Mucosa of descending colon (tissue), 3 donors: ENCODE data around the gene SRD5A3. TPM values are rescaled to one million over a fixed set of nuclear protein-coding genes. Genes with fewer than 3 reads are reported as not detected.
"Not testable (repeated sequence)": the region's sequence is repeated elsewhere in the genome, so short reads cannot be mapped to it uniquely, and the experiment has no call there.

ENCODE experiments used
- ATAC-seq: fragments of 200-7000 bp; cut with Tn5 transposase; one replicate; pipeline ENCODE4 v1.9.1; 2020; ENCODE audit warnings: mild to moderate bottlenecking, moderate library complexity
- DNase-seq, 3 donors: peaks; one replicate each; pipeline ENCODE4 v3.0.0-alpha.2; 2020
- H3K36me3 ChIP-seq: fragments of 200-600 bp; one replicate; pipeline ENCODE4 v1.8.0; 2021; ENCODE audit warnings: low read depth, mild to moderate bottlenecking
- H3K4me1 ChIP-seq: fragments of 200-600 bp; one replicate; pipeline ENCODE4 v1.8.0; 2021; ENCODE audit warnings: low read depth, mild to moderate bottlenecking
- H3K4me3 ChIP-seq: fragments of 200-600 bp; one replicate; pipeline ENCODE4 v1.8.0; 2021; ENCODE audit warnings: mild to moderate bottlenecking
- H3K9me3 ChIP-seq: fragments of 200-600 bp; one replicate; pipeline ENCODE4 v1.8.0; 2021; ENCODE audit warnings: mild to moderate bottlenecking
- intact Hi-C, 2 donors: fragments of 100-400 bp; cut with DNase I in 1 of 2; cut with micrococcal nuclease in 1 of 2; formaldehyde crosslinking; loops; one replicate each; pipeline versions ENCODE4 v1.11.0 to v1.11.1; 2022; cut with DNase I, micrococcal nuclease
- total RNA-seq, 3 donors: library from RNA; stranded (reverse); fragmentation: NEBNext Ultra II Directional in 2 of 3; extraction: Animal tissue kit (Norgen Biotek cat#: 25700) in 2 of 3; gene quantifications; one replicate each; pipeline versions ENCODE4 v1.2.1 to v1.2.4, GENCODE V29; 2021 to 2023
- TF ChIP-seq, protein P1 (sequence below): fragments of 200-600 bp; IDR thresholded peaks from one replicate; pipeline ENCODE4 v1.8.0; 2022; ENCODE audit warnings: antibody characterized with exemption, mild to moderate bottlenecking
- donor health status: DM: no; HTN: no; CAD: no; lungs with moderate emphysema.
- donor health status: DM: no; HTN: no; CAD: no.
- donor health status: DM: no; HTN: yes; CAD: no.

SRD5A3 gene
- total RNA-seq, 3 donors from 2014 or later = 5.9 to 14.7 (median 14.0) TPM

GRCh38 chr4:55352726-55353125, 6.7 kb downstream of the SRD5A3 start:
- ATAC-seq (no peak), DNase-seq (no peak)
- TF ChIP-seq, protein P1, sequence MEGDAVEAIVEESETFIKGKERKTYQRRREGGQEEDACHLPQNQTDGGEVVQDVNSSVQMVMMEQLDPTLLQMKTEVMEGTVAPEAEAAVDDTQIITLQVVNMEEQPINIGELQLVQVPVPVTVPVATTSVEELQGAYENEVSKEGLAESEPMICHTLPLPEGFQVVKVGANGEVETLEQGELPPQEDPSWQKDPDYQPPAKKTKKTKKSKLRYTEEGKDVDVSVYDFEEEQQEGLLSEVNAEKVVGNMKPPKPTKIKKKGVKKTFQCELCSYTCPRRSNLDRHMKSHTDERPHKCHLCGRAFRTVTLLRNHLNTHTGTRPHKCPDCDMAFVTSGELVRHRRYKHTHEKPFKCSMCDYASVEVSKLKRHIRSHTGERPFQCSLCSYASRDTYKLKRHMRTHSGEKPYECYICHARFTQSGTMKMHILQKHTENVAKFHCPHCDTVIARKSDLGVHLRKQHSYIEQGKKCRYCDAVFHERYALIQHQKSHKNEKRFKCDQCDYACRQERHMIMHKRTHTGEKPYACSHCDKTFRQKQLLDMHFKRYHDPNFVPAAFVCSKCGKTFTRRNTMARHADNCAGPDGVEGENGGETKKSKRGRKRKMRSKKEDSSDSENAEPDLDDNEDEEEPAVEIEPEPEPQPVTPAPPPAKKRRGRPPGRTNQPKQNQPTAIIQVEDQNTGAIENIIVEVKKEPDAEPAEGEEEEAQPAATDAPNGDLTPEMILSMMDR = no peak
- H3K4me1 ChIP-seq = peaks cover 2% of the 10 kb centered on the region
- H3K4me3 ChIP-seq = no peak overlapping the region
- H3K9me3 ChIP-seq = no peaks in the 10 kb centered on the region
- intact Hi-C loops = no loop called here
- no peaks in the 10 kb centered on the region for H3K36me3 ChIP-seq

DNA sequence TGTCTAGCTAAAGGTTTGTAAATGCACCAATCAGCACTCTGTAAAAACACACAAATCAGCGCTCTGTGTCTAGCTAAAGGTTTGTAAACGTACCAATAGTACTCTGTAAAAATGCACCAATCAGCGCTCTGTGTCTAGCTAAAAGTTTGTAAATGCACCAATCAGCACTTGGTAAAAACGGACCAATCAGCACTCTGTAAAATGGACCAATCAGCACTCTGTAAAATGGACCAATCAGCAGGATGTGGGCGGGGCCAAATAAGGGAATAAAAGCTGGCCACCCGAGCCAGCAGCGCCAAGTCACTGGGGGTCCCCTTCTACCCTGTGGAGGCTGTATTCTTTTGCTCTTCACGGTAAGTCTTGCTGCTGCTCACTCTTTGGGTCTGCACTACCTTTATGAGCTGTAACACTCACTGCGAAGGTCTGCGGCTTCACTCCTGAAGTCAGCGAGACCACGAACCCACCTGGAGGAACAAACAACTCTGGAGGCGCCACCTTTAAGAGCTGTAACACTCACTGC, 7.2 kb downstream of the SRD5A3 start:
- H3K4me3 ChIP-seq, H3K4me1 ChIP-seq, DNase-seq, H3K9me3 ChIP-seq, H3K36me3 ChIP-seq, ATAC-seq, intact Hi-C loops: not testable (repeated sequence)

- TF ChIP-seq, protein P1 = no peak
- ATAC-seq = no peak
- intact Hi-C loops = no loop called here
- H3K4me1 ChIP-seq = peaks cover 10% of the 10 kb centered on the region
- H3K4me3 ChIP-seq = no peak overlapping the region
- H3K36me3 ChIP-seq = no peaks in the 10 kb centered on the region
- no peaks in the 10 kb centered on the region for H3K9me3 ChIP-seq
- DNase-seq = no peak
Observed at GRCh38 chr4:55354648-55355047, 8.6 kb downstream of the SRD5A3 start.

DNA sequence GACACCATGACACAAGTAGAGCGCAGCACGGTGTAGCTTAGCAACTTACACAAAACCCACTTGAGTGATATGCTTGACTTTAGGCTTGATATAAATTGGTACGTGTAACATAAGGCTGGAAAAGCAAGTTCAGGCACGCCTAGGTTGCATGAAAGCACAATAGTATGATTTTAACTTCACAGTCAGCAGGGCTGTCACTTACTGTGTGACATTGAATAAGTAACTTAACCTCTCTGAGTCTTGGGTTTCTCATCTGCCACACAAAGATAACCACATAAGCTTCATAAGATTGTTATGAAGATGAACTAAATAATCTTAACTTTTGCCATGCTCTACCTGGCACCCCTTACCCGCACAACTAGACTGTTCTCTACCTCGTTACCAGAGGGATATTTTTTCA, 9.5 kb downstream of the SRD5A3 start:
- TF ChIP-seq, protein P1 = no peak
- no peak for ATAC-seq
- intact Hi-C loops = no loop called here
- Histone ChIP-seq H3K36me3 (no peaks in the 10 kb centered on the region), H3K4me1 (peaks cover 10% of the 10 kb centered on the region), H3K4me3 (no peak overlapping the region), H3K9me3 (no peaks in the 10 kb centered on the region)
- no peak for DNase-seq

- intact Hi-C loops = no loop called here
- TF ChIP-seq, protein P1 = no peak
- H3K4me1 ChIP-seq = peaks cover 10% of the 10 kb centered on the region
- no peaks in the 10 kb centered on the region for H3K9me3 ChIP-seq
- H3K36me3 ChIP-seq = no peaks in the 10 kb centered on the region
- H3K4me3 ChIP-seq = no peak overlapping the region
- ATAC-seq = peak; percentile 45
- no peak for DNase-seq
Observed at GRCh38 chr4:55356991-55357461, 11.0 kb downstream of the SRD5A3 start.

GRCh38 chr4:55358246-55358645, 12.2 kb downstream of the SRD5A3 start:
- intact Hi-C loops = no loop called here
- ATAC-seq (no peak), DNase-seq (no peak)
- TF ChIP-seq, protein P1 = no peak
- Histone ChIP-seq H3K4me3 (no peak overlapping the region), H3K4me1 (peaks cover 10% of the 10 kb centered on the region), H3K36me3 (no peaks in the 10 kb centered on the region), H3K9me3 (no peaks in the 10 kb centered on the region)
